MM.1S (cell line): ENCODE results near the gene CUL2.

ENCODE experiments used
- EZH2 ChIP-seq: fragments of 300-600 bp; sonication (generic); optimal IDR thresholded peaks from 2 replicates; pipeline ENCODE3; 2017; ENCODE audit warnings: low read depth, mild to moderate bottlenecking, antibody characterized with exemption, low read length, mixed read lengths
- EZH2phosphoT487 ChIP-seq: fragments of 300-600 bp; sonication (generic); IDR thresholded peaks from 2 replicates; pipeline ENCODE4 v1.6.1; 2018; ENCODE audit warnings: antibody characterized with exemption, low read length
- TF ChIP-seq, protein P1 (sequence below): fragments of 300-600 bp; sonication (generic); IDR thresholded peaks from 2 replicates; pipeline ENCODE4 v1.5.1; 2016; ENCODE audit warnings: antibody characterized with exemption, low read length, mixed read lengths

DNA sequence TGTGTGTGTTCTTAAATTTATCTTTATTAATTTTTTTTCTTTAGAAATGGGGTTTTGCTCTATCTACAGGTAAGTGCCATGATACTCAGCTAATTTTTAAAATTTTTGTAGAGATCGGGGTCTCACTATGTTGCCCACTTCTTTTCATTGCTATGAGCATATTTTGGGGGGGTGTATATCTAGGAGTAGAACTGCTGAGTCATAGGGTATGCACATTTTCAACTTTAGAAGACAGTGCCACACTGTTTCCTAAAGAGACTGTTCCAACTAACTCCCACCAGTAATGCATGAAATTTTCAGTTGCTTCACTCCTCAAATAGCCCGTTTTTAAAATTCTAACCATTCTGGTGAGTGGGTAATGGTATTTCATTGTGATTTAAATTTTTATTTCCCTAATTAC lies 108.3 kb downstream of the CUL2 start:
- TF ChIP-seq, protein P1, sequence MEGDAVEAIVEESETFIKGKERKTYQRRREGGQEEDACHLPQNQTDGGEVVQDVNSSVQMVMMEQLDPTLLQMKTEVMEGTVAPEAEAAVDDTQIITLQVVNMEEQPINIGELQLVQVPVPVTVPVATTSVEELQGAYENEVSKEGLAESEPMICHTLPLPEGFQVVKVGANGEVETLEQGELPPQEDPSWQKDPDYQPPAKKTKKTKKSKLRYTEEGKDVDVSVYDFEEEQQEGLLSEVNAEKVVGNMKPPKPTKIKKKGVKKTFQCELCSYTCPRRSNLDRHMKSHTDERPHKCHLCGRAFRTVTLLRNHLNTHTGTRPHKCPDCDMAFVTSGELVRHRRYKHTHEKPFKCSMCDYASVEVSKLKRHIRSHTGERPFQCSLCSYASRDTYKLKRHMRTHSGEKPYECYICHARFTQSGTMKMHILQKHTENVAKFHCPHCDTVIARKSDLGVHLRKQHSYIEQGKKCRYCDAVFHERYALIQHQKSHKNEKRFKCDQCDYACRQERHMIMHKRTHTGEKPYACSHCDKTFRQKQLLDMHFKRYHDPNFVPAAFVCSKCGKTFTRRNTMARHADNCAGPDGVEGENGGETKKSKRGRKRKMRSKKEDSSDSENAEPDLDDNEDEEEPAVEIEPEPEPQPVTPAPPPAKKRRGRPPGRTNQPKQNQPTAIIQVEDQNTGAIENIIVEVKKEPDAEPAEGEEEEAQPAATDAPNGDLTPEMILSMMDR = no peak
- TF ChIP-seq EZH2 (no peak), EZH2phosphoT487 (no peak)
